Right forelimb (tissue), 1 donor: ENCODE data around the gene MEPCE.
A peak's percentile ranks its signal among the peaks of the same experiment; 100 is the strongest.
"Not testable (repeated sequence)": the region's sequence is repeated elsewhere in the genome, so short reads cannot be mapped to it uniquely, and the experiment has no call there.

Experiments used
- DNase-seq: peaks from one replicate; pipeline ENCODE4 v3.0.0-alpha.2; 2018

Gene MEPCE

DNA sequence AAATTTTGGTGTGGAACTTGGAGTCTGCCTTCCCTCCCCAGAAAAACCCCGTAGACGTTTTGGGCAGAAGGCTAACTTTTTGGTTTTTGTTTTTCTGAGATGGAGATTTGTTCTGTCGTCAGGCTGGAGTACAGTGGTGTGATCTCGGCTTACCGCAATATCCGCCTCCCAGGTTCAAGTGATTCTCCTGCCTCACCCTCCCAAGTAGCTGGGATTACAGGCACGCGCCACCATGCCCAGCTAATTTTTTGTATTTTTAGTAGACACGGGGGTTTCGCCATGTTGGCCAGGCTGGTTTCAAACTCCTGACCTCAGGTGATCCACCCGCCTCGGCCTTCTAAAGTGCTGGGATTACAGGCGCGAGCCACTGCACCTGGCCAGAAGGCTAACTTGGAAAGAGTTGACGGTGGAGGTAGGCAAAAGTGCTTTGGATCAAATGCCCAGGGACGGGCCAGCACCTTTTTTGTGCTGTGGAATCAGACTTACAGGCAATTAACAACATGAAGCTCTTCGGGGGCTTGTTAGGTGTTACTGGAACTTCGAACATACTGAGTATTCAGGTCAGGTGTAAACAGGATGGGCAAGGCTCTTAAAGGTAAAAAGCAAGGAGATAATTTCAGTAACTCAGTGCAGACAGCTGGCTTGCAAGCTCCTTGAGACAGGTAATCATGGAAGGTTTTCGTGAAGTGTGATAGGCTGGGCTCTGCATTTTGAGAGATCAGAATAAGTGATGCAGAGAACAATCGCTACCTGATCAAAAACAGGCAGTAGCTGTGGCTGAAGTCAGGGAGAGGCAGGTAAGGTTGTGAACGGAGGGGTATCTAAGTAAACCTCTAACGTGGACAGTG is 4.9 kb downstream of the MEPCE start:
- DNase-seq, result no peak

DNA sequence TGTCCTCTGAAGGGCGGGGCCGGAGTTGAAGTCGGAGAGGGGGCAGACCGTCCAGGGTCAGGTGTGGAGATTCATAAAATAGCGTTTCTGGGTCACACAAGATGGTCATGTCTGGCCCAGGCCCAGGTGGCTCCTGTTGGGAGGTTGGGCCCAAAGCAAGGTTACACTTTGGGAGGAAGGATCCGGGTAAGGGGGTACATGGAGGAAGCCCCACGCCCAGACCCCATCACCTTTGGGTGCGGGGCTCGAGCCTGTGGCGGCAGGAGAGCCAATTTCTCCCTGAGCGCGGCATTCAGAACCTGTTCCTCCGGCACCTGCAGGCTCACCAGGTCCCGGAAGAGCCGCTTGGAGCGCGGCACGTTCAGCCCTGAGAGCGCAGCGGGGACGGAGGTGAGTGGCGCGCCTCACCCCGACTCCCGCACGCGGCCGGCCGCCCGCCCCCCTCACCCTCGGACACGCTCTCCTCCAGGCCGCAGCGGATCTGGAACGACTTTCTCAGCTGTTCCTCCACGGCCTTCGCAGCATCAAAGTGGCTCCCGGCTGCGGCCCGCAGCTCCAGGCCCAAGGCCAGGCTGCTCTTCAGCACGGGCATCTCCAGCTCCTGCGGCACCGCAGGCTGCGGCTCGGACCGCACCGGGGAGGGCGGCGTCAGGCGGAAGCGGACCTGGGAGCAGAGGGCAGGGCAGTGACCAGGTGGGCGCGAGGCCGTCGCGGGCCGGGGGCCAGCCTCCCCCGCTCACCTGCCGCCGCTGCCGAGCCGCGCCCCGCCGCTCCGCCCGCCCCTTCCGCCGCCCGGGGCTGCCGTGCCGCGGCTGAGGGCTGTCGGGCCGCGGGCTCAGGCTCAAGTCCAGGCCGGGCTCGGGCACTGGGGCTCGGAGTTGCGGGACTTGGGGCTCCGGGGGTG is 6.0 kb downstream of the MEPCE start:
- peak; percentile 67 for DNase-seq

DNA sequence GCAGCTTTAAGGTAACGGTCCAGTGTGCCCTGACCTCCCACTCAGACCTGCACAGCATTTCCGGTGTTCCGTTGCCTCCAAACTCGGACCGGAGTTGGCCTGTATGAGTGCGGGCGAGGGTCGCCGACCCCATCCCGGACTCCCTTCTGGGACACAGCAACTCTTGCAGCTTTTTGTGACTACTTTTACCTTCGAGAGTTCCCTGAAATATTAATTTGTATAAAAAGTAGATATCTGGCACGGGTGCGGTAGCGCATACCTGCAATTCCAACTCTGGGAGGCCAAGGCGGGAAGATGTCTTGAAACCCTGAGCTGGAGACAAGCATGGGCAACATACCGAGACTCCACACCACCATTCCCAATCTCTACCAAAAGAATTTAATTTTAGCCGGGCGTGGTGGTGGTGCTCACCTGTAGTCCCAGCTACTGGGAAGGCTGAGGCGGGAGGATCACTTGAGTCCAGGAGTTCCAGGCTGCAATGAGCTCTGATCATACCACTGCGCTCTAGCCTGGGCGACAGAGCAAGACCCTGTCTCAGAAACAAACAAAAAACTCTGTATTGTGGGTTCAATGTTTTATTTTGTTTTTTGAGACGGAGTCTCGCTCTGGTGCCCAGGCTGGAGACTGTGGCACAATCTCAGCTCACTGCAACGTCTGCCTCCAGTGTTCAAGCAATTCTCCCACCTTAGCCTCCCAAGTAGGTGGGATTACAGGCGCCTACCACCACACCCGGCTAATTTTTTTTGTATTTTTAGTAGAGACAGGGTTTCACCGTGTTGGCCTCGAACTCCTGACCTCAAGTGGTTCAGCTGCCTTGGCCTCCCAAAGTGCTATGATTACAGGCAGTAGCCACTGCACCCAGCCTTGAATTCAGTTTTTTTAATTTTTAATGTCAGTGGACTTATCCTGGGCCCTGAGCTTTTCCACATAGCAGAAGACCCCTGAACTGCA is 7.8 kb downstream of the MEPCE start:
- DNase-seq, result no peak

DNA sequence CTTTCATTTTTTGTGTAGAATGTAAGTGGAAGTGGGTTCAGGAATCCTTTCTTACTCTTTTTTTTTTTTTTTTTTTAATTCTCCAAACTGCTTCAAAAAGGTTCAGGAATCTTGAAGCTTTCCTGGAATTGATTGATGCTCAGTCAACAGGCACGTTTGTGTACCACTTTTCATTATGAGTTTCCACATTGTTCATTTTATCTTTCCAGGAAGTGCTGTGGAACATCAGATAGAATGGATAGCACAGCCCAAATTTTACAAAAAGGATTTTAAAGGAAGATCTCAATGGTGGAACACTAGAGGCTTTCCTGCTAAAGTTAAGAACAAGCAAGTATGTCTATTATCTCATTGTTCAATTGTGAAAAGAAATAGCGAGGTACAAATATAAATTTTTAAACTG is 8.5 kb downstream of the MEPCE start:
- DNase-seq, result no peak

DNA sequence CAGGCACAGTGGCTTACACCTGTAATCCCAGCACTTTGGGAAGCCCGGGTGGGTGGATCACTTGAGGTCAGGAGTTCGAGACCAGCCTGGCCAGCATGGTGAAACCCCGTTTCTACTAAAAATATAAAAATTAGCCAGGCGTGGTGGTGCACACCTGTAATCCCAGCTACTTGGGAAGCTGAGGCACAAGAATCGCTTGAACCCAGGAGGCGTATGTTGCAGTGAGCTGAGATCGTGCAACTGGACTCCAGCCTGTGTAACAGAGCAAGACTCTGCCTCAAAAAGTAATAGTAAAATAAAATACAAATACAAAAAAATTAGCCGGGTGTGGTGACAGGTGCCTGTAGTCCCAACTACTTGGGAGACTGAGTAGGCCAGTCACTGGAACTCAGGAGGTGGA is 9.1 kb downstream of the MEPCE start:
- not testable (repeated sequence) for DNase-seq

DNA sequence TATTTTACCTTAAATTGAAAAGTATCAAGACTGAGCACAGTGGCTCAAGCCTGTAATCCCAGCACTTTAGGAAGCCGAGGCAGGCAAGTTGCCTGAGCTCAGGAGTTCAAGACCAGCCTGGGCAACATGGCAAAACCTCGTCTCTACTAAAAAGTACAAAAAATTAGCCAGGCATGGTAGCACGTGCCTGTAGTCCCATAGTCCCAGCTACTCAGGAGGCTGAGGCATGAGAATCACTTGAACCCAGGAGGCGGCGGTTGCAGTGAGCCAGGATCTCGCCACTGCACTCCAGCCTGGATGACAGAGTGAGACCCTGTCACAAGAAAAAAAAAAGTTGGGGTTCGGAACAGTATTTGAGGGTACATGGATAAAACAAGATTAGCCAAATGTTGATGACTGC is 9.6 kb downstream of the MEPCE start:
- DNase-seq, result not testable (repeated sequence)

DNA sequence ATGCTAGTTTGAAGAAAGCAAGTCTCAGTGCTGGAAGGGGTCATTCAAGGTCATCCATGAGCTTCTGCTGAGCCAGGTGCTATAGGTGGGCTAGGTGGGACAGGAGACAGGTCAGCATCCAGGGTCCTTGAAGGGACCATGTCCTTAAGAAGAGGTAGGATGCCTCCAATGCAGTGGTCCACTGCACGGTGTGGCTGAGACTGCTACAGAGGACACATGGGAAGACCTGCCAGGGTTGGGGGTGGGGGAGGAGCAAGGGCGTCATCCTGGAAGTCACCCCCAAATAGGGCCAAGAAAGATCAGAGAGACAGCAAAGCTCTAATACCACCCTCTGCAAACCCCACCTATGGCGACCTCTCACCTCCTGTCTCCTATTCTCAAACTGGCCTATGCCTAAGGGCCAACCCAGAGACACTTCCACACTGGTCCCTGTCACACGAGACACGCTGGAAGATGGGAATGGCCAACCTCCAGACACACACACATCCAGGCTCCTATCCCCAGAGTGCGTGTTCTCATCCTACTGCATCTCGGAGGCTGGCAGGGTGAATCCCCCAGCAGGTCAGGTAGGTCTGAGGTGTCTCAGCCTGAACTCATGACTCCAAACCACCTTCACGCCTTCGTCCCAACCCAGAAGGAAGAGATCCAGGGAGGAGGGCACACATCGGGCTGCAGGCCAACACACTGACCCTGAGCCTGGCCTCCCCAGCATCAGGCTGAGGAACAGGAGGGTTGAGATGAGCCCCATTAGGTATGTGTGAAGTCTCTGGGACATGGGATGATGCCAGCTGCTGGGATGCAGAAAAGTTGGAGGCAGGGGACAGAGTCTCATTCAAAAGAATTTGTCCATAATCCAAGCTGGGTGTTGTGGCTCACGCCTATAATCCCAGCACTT is 12.3 kb downstream of the MEPCE start:
- DNase-seq, result no peak

DNA sequence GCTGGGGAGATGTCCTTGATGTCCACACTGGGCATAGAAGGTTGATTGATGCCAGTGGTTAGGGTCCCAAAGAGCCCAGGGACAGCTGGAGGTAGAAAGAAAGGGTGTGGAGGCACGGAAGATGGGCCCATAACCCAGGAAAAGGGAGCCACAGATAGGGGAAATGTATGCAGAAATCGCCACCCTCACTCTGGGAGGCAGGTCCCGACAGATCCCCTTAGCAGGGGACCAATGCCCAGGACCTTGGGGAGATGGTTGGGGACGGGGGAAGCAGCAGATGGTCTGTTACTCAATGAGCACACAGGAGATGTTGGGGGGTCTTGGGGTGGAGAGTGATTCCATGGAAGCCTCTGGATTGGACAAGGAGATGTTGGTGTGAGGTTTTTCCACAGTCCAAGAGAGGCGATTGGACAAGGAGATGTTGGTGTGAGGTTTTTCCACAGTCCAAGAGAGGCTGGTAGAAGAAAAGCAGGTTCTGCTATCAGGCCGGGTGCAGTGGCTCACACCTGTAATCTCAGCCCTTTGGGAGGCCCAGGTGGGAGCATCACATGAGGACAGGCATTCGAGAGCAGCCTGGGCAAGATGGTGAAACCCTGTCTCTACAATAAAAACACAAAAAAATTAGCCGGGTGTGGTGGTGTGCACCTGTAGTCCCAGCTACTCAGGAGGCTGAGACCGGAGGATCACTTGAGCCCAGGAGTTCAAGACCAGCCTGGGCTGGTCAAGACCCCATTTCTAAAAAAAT is 13.6 kb downstream of the MEPCE start:
- no peak for DNase-seq

DNA sequence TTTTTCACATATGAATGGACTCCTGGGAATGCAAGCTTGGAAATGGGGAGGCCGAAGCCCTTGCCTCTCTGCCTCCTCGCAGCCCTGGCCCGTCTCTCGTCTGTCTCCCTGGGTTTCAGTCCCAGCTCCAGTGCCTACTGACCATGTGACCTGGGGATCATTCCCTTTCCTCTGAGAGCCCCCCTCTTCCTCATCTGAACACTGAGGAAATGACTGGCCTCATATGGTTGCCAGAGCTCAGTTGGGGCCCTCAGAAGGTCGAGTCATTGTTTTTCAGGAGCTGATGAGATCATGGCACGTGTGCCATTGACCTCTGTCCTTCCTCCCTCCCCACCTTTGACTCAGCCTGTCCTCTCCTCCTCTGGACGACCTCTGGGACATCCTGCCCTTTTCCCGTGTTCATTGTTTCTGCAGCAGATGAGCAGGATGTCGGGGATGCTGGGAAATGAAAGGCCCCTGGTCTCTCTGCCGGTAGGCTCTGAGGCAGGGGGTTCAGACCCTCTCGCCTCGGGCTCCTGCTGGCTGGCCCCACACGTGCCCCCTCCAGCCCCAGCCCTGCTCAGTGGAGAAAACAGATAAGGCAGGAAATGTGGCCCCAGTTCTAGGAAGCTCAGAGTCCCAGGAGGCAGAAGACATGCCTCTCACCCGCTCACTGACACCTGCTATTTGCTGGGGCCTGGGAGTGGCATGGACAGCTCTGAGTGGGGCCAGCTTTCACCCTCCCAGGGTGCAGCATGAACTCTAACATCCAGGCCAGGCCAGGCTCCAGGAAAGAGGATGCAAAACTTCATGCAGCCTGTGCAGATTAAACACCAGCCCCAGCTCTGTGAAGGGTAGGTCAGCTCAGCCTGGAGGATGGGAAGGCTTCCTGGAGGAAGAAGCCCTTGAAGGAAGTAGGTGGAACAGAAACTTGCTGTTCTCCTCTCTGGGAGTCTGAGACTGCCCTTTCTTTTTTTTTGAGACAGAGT is 15.0 kb downstream of the MEPCE start:
- DNase-seq, result no peak

DNA sequence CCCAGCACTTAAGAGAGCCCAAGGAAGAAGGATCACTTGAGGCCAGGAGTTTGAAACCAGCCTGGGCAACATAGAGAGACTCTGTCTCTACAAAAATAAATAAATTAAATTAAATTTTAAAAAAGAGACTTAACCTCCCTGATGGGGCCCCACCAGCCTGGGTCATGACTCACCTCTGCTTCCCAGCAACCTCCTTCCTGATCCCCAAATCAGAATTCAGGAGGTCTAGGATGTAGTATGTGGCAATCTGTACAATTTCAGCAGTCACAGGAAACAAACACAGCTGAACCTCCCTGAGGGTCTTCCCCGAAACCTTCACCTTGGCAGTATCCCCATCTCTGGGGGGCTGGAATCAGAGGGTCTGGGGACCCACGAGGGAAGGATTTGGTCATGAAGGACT is 16.4 kb downstream of the MEPCE start:
- no peak for DNase-seq

DNA sequence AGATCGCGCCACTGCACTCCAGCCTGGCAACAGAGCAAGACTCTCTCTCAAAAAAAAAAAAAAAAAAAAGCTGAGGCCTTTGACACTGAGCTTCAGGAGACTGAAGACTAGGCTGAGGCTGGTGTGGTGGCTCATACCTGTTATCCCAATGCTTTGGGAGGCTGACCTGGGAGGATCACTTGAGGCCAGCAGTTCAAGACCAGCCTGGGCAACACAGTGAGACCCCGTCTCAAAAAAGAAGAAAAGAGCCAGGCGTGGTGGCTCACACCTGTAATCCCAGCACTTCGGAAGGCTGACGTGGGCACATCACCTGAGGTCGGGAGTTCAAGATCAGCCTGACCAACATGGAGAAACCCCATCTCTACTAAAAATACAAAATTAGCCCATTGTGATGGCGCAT is 17.7 kb downstream of the MEPCE start:
- DNase-seq, result not testable (repeated sequence)

DNA sequence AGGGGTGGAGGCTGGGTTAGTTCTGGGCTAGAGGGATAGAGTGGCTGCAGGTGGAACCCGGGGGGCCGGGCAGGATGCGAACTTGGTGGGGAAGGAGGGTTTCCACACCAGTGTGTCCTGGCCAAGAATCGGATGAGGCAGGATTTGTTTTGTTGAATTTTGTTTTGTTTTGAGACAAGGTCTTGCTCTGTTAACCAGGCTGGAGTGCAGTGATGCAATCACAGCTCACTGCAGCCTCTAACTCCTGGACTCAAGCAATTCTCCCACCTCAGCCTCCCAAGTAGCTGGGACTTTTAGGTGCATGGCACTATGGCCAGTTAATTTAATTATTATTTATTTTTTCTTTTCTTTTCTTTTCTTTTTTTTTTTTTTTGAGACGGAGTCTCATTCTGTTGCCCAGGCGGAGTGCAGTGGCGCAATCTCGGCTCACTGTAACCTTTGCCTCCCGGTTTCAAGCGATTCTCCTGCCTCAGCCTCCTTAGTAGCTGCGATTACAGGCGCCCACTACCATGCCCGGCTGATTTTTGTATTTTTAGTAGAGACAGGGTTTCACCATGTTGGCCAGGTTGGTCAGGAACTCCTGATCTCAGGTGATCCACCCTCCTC is 19.7 kb downstream of the MEPCE start:
- DNase-seq, result no peak

DNA sequence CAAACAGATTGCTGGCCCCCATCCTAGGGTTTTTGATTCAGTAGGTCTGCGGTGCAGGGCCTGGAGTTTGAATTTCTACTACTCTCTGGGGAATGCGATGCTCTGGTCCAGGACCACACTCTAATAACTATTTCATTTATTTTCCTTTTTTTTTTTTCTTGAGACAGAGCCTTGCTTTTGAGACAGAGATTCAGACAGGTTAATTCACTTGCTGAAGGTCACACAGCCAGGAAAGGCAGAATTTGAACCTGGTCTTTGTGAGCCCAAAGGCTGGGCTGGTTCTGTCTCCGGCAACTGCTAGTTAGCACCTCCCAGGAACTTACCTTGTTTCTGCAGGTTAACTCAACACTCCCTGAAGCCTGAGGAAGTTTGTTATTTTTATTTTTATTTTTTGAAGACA is 22.9 kb downstream of the MEPCE start:
- DNase-seq, result no peak

DNA sequence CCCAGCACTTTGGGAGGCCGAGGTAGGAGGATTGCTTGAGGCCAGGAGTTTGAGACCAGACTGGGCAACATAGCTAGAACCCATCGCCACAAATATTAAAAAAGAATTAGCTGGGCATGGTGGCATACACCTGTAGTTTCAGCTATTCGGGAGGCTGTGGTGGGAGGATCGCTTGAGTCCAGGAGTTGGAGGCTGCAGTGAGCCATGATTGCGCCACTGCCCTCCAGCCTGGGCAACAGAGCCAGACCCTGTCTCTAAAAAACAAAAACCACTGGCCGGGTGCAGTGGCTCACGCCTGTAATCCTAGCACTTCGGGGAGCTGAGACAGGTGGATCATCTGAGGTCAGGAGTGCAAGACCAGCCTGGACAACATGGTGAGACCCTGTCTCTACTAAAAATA is 24.2 kb downstream of the MEPCE start:
- not testable (repeated sequence) for DNase-seq

DNA sequence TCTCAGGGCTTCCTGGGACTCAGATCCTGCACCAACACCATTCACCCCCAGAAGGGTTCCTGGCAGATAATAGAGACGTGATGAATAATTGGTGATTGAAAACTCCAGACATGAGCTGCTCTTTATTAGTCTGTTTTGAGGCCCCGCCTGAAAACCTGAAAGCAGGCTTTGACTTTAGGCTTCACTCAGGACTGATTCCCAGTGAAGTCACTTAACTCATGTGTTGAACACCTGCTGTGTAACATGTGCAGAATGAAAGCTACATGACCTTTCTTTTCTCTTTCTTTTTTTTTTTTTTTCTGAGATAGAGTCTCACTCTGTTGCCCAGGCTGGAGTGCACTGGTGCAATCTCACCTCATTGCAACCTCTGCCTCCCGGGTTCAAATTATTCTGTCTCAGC is 25.6 kb downstream of the MEPCE start:
- no peak for DNase-seq

DNA sequence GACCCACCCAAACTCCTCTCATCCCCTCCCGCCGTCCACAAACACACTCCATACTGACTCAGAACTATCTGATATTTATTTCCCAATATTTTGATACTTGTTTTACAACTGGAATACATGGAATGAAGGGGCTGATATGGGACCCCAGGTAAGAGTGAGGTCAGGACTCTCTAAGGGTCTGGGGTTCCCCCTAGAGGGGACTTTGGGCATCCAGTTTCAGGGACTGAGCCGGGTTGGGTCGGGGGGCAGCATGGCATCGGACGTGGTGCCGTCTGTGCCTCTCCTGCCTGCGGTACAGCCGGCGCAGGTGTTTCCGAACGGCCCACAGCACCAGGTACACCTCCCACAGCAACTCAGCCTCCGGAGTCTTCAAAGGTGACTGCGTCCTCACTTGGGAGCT is 26.9 kb downstream of the MEPCE start:
- DNase-seq, result no peak

DNA sequence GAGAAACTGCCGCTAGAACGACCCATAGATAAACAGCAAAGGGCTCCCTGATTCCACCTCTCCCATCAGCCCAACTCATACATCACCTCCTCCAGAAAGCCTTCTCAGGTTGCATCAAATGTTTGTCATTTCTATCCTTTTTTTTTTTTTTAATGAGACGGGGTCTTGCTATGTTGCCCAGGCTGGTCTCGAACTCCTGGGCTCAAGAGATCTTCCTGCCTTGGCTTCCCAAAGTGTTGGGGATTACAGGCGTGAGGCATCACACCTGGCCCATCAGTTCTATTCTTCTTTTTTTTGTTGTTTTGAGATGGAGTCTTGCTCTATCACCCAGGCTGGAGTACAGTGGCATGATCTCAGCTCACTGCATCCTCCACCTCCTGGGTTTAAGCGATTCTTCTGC is 27.4 kb downstream of the MEPCE start:
- no peak for DNase-seq

DNA sequence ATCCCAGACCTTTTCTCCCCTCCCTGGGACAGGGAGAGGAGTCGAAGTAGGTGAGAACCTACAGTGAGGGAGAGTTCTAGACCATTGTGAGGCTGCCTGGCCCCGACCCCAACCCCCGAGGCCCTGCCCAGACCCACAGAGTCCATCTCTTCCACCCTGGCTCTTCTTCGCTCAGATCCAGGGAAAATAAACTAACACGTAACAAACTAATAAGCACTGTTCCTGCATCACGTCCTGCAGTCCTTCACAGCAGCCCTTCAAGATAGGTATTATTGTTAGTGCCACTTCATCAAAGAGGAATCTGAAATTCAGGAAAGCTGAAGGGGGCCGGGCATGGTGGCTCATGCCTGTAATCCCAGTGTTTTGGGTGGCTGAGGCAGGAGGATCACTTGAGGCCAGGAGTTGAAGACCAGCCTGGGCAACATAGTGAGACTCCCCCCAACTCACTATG is 34.6 kb downstream of the MEPCE start, which contains the start of gene SPACDR:
SPACDR (minus strand) TSS at position 51 of the 451 bp plus-strand sequence. CDS start 235 bp downstream, outside the sequence.
- DNase-seq, result no peak

DNA sequence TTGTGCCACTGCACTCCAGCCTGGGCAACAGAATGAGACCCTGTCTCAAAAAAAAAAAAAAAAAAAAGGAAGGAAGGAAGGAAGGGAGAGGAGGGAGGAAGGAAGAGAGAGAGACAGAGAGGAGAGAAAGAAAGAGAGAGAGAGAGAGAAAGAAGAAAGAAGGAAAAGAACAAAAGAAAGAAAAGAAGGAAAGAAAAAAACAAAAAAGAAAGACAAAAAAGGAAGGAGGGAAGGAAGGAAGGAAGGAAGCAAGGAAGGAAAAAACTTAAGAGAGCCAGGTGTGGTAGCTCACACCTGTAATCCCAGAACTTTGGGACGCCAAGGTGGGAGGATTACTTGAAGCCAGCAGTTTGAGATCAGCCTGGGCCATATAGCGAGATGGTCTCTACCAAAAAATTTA is 35.2 kb downstream of the MEPCE start:
- DNase-seq, result no peak
